IMR-90 (cell line): Measurements from ENCODE around the gene C7. TPM values are rescaled to one million over a fixed set of nuclear protein-coding genes. Genes with fewer than 3 reads are reported as not detected.

Source experiments
- ATAC-seq: fragments of 200-7000 bp; cut with Tn5 transposase; 2 replicates; pipeline ENCODE4 v1.9.1; 2020; ENCODE audit warnings: low read depth, mild to moderate bottlenecking, moderate library complexity
- BruUV-seq: library from RNA; stranded (reverse); fragments of 400-500 nt; replicated peaks from 2 replicates; lab custom pipeline; 2021; lab: Mats Ljungman, UMichigan
- CTCF ChIA-PET: fragments of 300-600 bp; formaldehyde crosslinking; extraction: SDS; loops from one replicate; lab custom pipeline; 2021; ENCODE audit warnings: antibody characterized with exemption; lab: Yijun Ruan, JAX
- POLR2A ChIA-PET: fragments of 300-600 bp; sonication (Branson Sonifier 250); formaldehyde crosslinking; loops from one replicate; lab custom pipeline; 2022; ENCODE audit warnings: antibody characterized with exemption; ENCODE audit not compliant: unreplicated experiment; lab: Charles Lee
- DNase-seq: peaks from one replicate; pipeline ENCODE4 v3.0.0; 2013
- H2AFZ ChIP-seq: replicated peaks from 2 replicates; pipeline ENCODE3; 2013; ENCODE audit warnings: low read length, mild to moderate bottlenecking; ENCODE audit not compliant: poor library complexity
- H2AK5ac ChIP-seq: 2 replicates; pipeline ENCODE4 v1.6.1; 2013; ENCODE audit warnings: low read depth, low read length, inconsistent platforms
- H2AK9ac ChIP-seq: replicated peaks from 2 replicates; pipeline ENCODE3; 2013; ENCODE audit warnings: mild to moderate bottlenecking, low read depth, low read length, moderate library complexity; ENCODE audit not compliant: poor library complexity
- H2BK120ac ChIP-seq: 2 replicates; pipeline ENCODE4 v1.6.1; 2013; ENCODE audit warnings: low read depth, low read length, inconsistent platforms
- H2BK15ac ChIP-seq: 3 replicates; pipeline ENCODE4 v1.6.1; 2013; ENCODE audit warnings: low read depth, low read length, inconsistent platforms
- H2BK20ac ChIP-seq: 2 replicates; pipeline ENCODE4 v1.6.1; 2013; ENCODE audit warnings: low read depth, mild to moderate bottlenecking, inconsistent platforms, low read length, moderate library complexity
- H2BK5ac ChIP-seq: 2 replicates; pipeline ENCODE4 v1.6.1; 2013; ENCODE audit warnings: mild to moderate bottlenecking, low read depth, low read length, inconsistent platforms; ENCODE audit not compliant: poor library complexity, severe bottlenecking
- H3K14ac ChIP-seq: replicated peaks from 2 replicates; pipeline ENCODE4 v1.6.1; 2013; ENCODE audit warnings: low read depth, low read length, inconsistent platforms
- H3K18ac ChIP-seq: 2 replicates; pipeline ENCODE4 v1.6.1; 2013; ENCODE audit warnings: low read depth, low read length, control low read depth
- H3K23ac ChIP-seq: 2 replicates; pipeline ENCODE4 v1.6.1; 2013; ENCODE audit warnings: low read depth, low read length, inconsistent platforms
- H3K27ac ChIP-seq: 2 replicates; pipeline ENCODE4 v1.5.1; 2013; ENCODE audit warnings: mild to moderate bottlenecking, control low read depth, low read length; ENCODE audit not compliant: insufficient read depth
- H3K27me3 ChIP-seq: 2 replicates; pipeline ENCODE4 v1.6.1; 2013; ENCODE audit warnings: low read length; ENCODE audit not compliant: control insufficient read depth, insufficient read depth
- H3K36me3 ChIP-seq: 2 replicates; pipeline ENCODE4 v1.6.1; 2013; ENCODE audit warnings: low read length, mixed read lengths; ENCODE audit not compliant: control insufficient read depth, insufficient read depth
- H3K4ac ChIP-seq: 2 replicates; pipeline ENCODE4 v1.6.1; 2013; ENCODE audit warnings: low read depth, low read length, inconsistent platforms
- H3K4me1 ChIP-seq: 2 replicates; pipeline ENCODE4 v1.6.1; 2013; ENCODE audit warnings: low read length, mixed read lengths; ENCODE audit not compliant: control insufficient read depth, insufficient read depth
- H3K4me2 ChIP-seq: 2 replicates; pipeline ENCODE4 v1.6.1; 2013; ENCODE audit warnings: low read depth, mild to moderate bottlenecking, control low read depth, low read length, moderate library complexity
- H3K4me3 ChIP-seq: 2 replicates; pipeline ENCODE4 v1.5.1; 2013; ENCODE audit warnings: low read depth, mild to moderate bottlenecking, control low read depth, low read length, moderate library complexity; ENCODE audit not compliant: insufficient read depth
- H3K56ac ChIP-seq: 2 replicates; pipeline ENCODE4 v1.6.1; 2013; ENCODE audit warnings: low read length, inconsistent platforms; ENCODE audit not compliant: insufficient read depth; ENCODE audit errors: extremely low read depth
- H3K79me1 ChIP-seq, 2 experiments: 2 replicates each; pipeline ENCODE4 v1.6.1; 2013; ENCODE audit warnings: low read length in 2 of 2, inconsistent platforms in 1 of 2, low read depth in 1 of 2
- H3K9ac ChIP-seq: 2 replicates; pipeline ENCODE4 v1.6.1; 2013; ENCODE audit warnings: low read depth, low read length, control low read depth
- H3K9me1 ChIP-seq: 2 replicates; pipeline ENCODE4 v1.6.1; 2013; ENCODE audit warnings: low read length, inconsistent platforms; ENCODE audit not compliant: insufficient read depth
- H3K9me3 ChIP-seq: 2 replicates; pipeline ENCODE4 v1.6.1; 2013; ENCODE audit warnings: low read length; ENCODE audit not compliant: control insufficient read depth, insufficient read depth
- H4K20me1 ChIP-seq: 2 replicates; pipeline ENCODE4 v1.6.1; 2013; ENCODE audit warnings: low read length, inconsistent platforms; ENCODE audit not compliant: insufficient read depth
- H4K5ac ChIP-seq: 2 replicates; pipeline ENCODE4 v1.6.1; 2013; ENCODE audit warnings: mild to moderate bottlenecking, low read depth, low read length, control low read depth
- H4K8ac ChIP-seq, 2 experiments: 2 replicates each; pipeline ENCODE4 v1.6.1; 2013; ENCODE audit warnings: low read depth in 2 of 2, low read length in 2 of 2, control low read depth in 1 of 2, inconsistent platforms in 1 of 2
- H4K91ac ChIP-seq: 2 replicates; pipeline ENCODE4 v1.6.1; 2013; ENCODE audit warnings: low read depth, low read length, inconsistent platforms; ENCODE audit not compliant: insufficient read depth
- CHD1 ChIP-seq: IDR thresholded peaks from 2 replicates; pipeline ENCODE4 v1.6.1; 2012; ENCODE audit warnings: low read depth, low read length, improper control_type of control experiment
- MAZ ChIP-seq: IDR thresholded peaks from 2 replicates; pipeline ENCODE4 v1.6.1; 2012; ENCODE audit warnings: low read depth, mild to moderate bottlenecking, low read length, improper control_type of control experiment, moderate library complexity, borderline replicate concordance
- RAD21 ChIP-seq: IDR thresholded peaks from 2 replicates; pipeline ENCODE4 v1.6.1; 2012; ENCODE audit warnings: low read length, improper control_type of control experiment
- RFX5 ChIP-seq: IDR thresholded peaks from 2 replicates; pipeline ENCODE4 v1.8.0; 2012; ENCODE audit warnings: low read depth, mild to moderate bottlenecking, low read length, moderate library complexity
- dilution Hi-C: fragments of 300-500 bp; cut with HindIII; formaldehyde crosslinking; loops from one replicate; pipeline ENCODE4 v1.14.3; 2018; ENCODE audit warnings: low sequenced_read_pairs; ENCODE audit not compliant: unreplicated experiment
- in situ Hi-C: fragments of 300-500 bp; cut with MboI; formaldehyde crosslinking; loops from 3 replicates; pipeline ENCODE4 v1.14.3; 2019; ENCODE audit warnings: low sequenced_read_pairs, inconsistent platforms, mixed read lengths
- intact Hi-C: fragments of 100-400 bp; cut with micrococcal nuclease; formaldehyde crosslinking; loops from 2 replicates; pipeline ENCODE4 v1.10.0; 2022
- polyA plus RNA-seq, 3 experiments: library from polyadenylated mRNA; depleted of rRNA; stranded (reverse); fragments of >200 nt; gene quantifications; 2 replicates each; pipeline ENCODE4 v1.2.3, GENCODE V29; 2012; ENCODE audit warnings: low replicate concordance in 1 of 3
- total RNA-seq: library from RNA; depleted of rRNA; stranded (reverse); fragments of >200 nt; gene quantifications from 2 replicates; pipeline ENCODE4 v1.2.3, GENCODE V29; 2012
- TF ChIP-seq, protein P1 (sequence below): fragments of 150-350 bp; IDR thresholded peaks from 2 replicates; pipeline ENCODE4 v1.6.1; 2017; ENCODE audit warnings: mild to moderate bottlenecking, antibody characterized with exemption, low read length, low read depth

The C7 gene
- total and polyA plus RNA-seq, 2 of the 4 experiments (the other 2 are of a cell fraction): 0.54 to 1.8 TPM

GRCh38 chr5:40987349-40987748 is 78.1 kb downstream of the C7 start:
- Histone ChIP-seq H3K4me2 (no peak overlapping the region), H4K8ac (peak overlapping the region in 1 of 2 experiments; percentile 36; a peak in 2 of 4 replicates), H3K56ac (no peak overlapping the region), H3K23ac (no peak overlapping the region), H3K9me1 (peaks cover 13% of the 10 kb centered on the region), H3K36me3 (no peaks in the 10 kb centered on the region), H2BK20ac (peak overlapping the region; percentile 86), H2BK15ac (no peak overlapping the region; the same call in 1 of the 3 replicates), H3K9ac (no peak overlapping the region), H4K91ac (peak overlapping the region; percentile 91; the same call in 1 of the 2 replicates), H3K9me3 (peaks cover 2% of the 10 kb centered on the region; the same call in 1 of the 2 replicates), H3K27me3 (no peaks in the 10 kb centered on the region), H3K79me1 (no peaks in the 10 kb centered on the region), H2AK9ac (no peak overlapping the region), H4K20me1 (no peaks in the 10 kb centered on the region), H3K4ac (peak overlapping the region; percentile 72; the same call in 1 of the 2 replicates), H2AFZ (no peak overlapping the region), H3K18ac (peak overlapping the region; percentile 87; the same call in 1 of the 2 replicates), H3K27ac (no peak overlapping the region), H2AK5ac (peak overlapping the region; percentile 62; the same call in 1 of the 2 replicates), H3K4me3 (no peak overlapping the region), H4K5ac (peak overlapping the region; percentile 28; the same call in 1 of the 2 replicates), H2BK120ac (peak overlapping the region; percentile 94), H3K14ac (no peak overlapping the region), H3K4me1 (peaks cover 27% of the 10 kb centered on the region), H2BK5ac (peak overlapping the region; percentile 96)
- POLR2A ChIA-PET: interaction anchor here (0.6 kb wide), 1 partner anchor 86 kb away, joined by 3 read pairs; no protein-coding TSS in a partner anchor
- CTCF ChIA-PET: interaction anchor here (0.8 kb wide), 1 partner anchor 83 kb away, joined by 4 read pairs; no protein-coding TSS in a partner anchor
- dilution Hi-C loops (no loop called here), intact Hi-C loops (loop anchor here (10.0 kb wide), 1 partner anchor 267 kb away; no protein-coding TSS in a partner anchor), in situ Hi-C loops (no loop called here)
- DNase-seq: no peak
- TF ChIP-seq RFX5 (no peak), CHD1 (no peak), MAZ (no peak), RAD21 (no peak)
- TF ChIP-seq, protein P1, sequence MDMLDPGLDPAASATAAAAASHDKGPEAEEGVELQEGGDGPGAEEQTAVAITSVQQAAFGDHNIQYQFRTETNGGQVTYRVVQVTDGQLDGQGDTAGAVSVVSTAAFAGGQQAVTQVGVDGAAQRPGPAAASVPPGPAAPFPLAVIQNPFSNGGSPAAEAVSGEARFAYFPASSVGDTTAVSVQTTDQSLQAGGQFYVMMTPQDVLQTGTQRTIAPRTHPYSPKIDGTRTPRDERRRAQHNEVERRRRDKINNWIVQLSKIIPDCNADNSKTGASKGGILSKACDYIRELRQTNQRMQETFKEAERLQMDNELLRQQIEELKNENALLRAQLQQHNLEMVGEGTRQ: no peak
- BruUV-seq: no TSS peak
- no peak for ATAC-seq
